Inflammatory macrophage (primary cell): ENCODE measurements around the gene AMIGO3.
"Not testable (repeated sequence)": the region's sequence is repeated elsewhere in the genome, so short reads cannot be mapped to it uniquely, and the experiment has no call there.

ENCODE experiments used
- DNase-seq, 2 donors: peaks; one replicate each; pipeline ENCODE4 v3.0.0-alpha.2; 2020 to 2022
- total RNA-seq, 18 experiments: gene quantifications; one replicate each; lab custom pipeline; 2026; ENCODE audit warnings: mixed read lengths in 6 of 18, inconsistent platforms in 2 of 18; lab: John Stamatoyannopoulos, UW

The AMIGO3 gene
- total RNA-seq, result 0 reads per million in 18 experiments

- peak; percentile 95 to 96 for DNase-seq
These were observed at the start of gene AMIGO3 for GRCh38 chr3:49719214-49719884. Gene AMIGO3 (minus strand): TSS chr3:49719684. CDS start chr3:49719465, 219 bp downstream.

DNA sequence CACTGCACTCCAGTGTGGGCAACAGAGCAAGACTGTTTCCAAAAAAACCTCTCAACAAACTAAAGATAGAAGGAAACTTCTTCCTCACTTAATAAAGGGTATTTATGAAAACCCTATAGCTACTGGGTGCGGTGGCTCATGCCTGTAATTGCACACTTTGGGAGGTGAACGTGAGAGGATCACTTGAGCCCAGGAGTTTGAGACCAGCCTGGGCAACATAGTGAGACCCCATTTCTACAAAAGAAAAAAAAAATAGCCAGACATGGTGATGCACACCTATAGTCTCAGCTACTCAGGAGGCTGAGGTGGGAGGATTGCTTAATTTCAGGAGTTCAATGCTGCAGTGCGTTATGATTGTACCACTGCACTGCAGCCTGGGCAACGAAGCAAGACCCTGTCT lies 44.5 kb upstream of the AMIGO3 start:
- no peak for DNase-seq

DNA sequence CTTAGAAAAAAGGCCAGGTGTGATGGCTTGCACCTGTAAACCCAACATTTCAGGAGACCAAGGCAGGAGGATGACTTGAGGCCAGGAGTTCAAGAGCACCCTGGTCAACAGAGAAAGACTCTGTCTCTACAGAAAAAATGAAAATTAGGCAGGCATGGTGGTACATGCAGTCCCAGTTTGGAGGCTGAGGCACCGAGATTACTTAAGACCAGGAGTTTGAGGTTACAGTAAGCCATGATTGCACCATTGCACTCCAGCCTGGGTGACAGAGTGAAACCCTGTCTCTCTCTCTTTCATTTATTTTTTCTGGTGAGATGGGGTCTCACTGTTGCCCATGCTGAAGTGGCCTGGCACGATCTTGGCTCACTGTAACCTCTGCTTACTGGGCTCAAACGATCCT lies 42.2 kb upstream of the AMIGO3 start:
- no peak for DNase-seq

GRCh38 chr3:49759226-49759625 lies 39.7 kb upstream of the AMIGO3 start:
- DNase-seq, result no peak

GRCh38 chr3:49757197-49757596 lies 37.7 kb upstream of the AMIGO3 start:
- no peak for DNase-seq

- DNase-seq, result no peak
These were observed 36.6 kb upstream of the AMIGO3 start for GRCh38 chr3:49756036-49756435.

DNA sequence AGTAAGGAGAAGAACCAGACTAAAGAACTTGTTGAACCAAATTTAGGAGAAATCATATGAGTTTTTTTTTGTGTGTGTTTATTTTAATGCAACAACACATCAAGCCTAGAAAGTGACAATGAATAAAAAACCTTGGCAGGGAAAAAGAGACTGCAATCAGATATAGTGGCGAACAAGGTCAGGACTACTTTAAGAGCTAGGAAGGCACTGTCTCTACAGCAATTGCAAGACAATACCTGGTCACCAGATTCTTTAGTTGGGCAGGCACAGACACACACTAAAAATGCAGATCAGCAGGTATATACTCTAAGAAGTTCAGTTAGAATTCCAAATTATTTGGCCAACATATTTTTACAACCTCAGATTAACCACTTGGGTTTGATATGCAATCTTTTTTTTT lies 35.1 kb upstream of the AMIGO3 start:
- no peak for DNase-seq

- DNase-seq, result no peak
These were observed 32.0 kb upstream of the AMIGO3 start for GRCh38 chr3:49751501-49751900.

GRCh38 chr3:49750056-49750455 lies 30.6 kb upstream of the AMIGO3 start:
- no peak for DNase-seq

DNA sequence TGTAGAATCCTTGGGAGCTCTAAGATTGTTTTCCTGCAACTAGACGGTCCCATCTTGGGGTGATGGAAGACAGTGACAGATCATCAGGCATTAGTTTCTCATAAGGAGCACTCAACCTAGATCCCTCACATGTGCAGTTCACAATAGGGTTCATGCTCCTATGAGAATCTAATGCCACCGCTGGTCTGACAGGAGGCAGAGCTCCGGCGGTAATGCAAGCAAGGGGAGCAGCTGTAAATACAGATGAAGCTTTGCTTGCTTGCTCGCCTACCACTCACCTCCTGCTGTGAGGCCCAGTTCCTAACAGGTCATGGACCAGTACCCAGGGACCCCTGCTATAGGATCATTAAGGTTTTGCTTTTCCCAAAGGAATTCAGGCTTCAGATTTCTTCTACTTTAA lies 29.4 kb upstream of the AMIGO3 start:
- DNase-seq, result not testable (repeated sequence)

DNA sequence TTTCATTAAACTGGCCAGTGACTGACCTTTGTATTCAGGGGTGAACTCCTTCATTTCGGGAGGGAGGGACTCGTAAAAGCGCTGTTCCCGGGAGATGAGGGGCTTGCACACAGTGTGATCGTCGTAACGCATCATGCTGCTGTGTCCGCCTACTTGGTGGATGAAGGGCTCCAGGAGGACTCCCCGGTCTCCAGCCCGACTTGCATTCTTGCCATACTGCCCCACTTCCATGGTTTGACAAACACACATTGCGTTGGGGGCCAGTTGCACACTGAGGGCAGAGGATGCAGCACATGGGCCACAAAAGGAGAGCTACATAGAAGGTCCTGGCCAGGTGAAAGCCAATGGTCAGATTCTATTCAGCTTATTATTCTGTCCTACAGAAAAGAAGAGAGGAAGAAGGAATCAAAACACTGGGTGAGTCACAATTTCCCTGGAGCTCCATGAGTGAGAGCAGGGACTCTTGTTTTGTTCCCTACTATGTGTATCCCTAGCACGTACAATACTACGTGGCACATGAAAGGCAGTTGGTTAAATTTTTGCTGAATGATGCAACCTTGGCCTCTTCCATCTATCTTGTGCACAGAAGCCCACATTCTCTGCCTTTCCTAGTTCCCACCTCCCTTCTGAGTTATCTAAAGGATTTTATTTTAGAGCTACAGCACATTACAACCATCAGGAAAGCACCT lies 28.5 kb upstream of the AMIGO3 start:
- DNase-seq, result no peak

DNA sequence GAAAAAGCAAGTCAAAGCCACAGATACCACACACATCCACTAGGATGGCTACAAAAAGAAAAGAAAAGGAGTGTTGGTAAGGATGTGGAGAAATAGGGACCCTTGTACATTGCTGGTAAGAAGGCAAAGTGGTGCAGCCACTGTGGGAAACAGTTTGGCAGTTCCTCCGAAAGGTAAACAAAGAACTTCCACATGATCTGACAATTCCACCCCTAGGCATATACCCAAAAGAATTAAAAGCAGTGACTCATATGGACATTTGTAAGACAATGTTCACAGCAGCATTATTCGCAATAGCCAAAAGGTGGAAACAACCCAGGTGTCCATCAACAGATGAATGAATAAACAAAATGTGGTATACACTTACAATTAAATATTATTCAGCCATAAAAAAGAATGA lies 26.5 kb upstream of the AMIGO3 start:
- no peak for DNase-seq

DNA sequence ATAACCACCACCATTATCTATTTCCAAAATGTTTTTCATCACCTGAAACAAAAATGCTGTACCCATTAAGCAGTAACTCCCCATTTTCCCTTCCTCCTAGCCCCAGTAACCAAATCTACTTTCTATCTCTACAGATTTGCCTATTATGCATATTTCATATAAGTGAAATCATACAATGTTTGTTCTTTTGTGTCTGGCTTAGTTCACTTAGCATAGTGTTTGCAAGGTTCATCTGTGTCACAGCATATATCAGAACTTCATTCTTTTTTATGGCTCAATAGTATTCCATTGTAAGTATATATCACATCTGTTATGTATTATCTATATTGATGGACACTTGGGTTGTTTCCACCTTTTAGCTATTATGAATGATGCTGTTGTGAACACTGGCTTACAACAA lies 20.9 kb upstream of the AMIGO3 start:
- no peak for DNase-seq

GRCh38 chr3:49738067-49738713 lies 18.7 kb upstream of the AMIGO3 start:
- DNase-seq, result no peak

- DNase-seq, result no peak
These were observed 15.3 kb upstream of the AMIGO3 start for GRCh38 chr3:49734752-49735151.

DNA sequence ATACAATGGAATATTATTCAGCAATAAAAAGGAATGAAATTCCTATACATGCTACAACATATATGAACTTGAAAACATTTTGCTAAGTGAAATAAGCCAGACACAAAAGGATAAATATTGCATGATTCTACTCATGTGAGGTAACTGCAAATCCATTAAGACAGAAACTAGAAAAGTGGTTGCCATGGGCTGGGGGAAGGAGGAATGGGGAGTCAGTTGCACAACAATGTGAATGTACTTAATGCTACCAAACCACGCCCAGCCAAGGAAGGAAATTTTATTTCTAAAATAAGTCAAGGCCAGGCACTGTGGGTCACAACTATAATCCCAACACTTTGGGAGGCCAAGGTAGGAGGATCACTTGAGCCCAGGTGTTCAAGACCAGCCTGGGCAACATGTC lies 14.1 kb upstream of the AMIGO3 start:
- DNase-seq, result peak in 1 of 2 donors; percentile 32

DNA sequence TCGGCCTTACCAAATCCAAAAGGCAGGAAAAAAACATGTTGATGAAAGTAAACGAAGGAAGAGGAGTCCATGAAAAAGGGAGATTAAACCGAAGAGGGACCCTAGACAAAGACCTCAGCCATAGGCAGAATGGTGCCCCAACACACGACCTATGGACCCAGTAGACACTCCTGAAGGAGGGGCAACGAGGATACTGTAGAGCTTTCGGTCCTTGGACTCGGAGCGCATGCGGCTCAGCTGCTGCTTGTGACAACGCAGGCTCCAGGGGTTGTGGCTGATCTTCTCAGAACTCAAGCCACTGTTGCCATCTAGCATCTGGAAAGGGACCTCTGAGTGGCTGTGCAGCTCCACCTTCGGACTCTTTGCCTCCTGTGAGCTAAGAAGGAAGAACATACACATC lies 13.1 kb upstream of the AMIGO3 start:
- no peak for DNase-seq

GRCh38 chr3:49729966-49730609 lies 10.6 kb upstream of the AMIGO3 start:
- DNase-seq, result no peak

- DNase-seq, result no peak
These were observed 8.5 kb upstream of the AMIGO3 start for GRCh38 chr3:49727924-49728361.

DNA sequence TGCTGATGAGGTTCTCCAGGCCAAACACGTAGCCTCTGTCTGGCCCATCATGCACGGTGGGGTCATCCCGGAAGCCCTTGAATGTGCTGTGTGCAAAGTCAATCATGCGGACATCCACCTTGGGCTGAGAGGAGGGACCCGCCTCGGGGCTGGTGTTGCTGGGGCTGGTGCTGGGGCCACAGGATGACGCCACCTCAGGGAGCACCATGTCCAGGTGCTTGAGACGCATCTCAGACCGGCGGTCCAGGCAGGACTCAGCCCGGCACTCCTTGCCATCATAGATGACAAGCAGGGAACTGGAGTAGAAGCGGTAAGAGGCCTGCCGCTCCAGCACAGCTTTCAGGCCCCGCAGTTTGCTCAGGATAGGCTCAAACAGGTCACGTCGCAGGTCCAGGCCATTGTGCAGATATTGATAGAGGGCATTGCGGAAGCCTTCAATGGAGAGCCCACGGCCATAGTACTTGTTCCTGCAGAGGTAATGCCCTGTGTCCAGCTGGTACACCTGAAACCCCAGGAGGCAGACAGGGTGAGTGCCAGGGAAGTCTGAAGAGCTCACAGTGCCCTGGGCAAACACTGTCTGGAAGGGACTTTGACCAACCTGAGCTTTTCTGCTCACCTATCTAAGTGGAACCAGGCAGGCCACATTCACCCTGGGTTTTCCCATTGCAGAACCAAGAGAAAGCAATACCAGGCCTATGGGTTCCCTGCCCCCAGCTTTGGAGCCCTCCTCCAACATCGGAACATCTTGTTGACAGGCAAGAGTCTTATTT lies 7.9 kb upstream of the AMIGO3 start:
- DNase-seq, result no peak

DNA sequence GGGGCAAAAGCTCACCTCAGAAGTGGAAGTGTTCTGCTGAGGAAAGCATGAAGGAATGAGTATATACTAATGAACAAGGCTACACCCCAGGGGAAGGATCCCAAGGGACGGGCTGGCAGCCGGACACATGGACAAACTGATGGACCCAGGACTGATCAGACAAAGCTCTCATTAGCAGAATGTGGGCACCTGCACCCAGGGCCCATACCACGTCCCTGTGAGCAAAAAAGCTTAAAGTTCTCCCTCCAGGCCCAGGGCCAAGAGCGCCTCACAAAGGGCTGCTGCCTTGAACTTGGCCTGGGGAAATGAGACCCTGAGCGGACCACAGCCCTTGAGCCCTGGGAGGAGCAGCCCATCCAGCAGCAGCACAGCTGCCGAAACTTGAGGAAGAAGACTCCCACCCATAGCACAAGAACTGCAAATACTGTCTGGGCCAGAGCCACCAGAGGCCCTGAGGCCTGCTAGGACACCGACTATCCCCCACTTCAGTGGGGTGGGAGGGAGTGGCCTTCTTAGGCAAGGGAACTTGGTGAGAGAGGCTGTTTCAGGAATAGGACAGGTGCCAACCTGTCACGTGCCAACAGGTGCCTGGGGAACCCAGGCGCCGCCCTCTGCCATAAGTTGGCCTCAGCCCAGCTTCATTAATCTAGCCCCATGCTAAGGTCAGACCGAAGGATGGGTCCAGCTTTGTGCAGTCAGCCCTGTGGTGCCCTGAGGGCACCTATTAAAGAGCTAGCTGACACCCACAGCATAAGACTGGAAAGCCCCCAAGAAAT lies 6.6 kb upstream of the AMIGO3 start:
- no peak for DNase-seq

- DNase-seq, result no peak
These were observed 5.1 kb upstream of the AMIGO3 start for GRCh38 chr3:49724586-49724985.
